B cell (primary cell): ENCODE measurements around the gene DPEP2. TPM values are rescaled to one million over a fixed set of nuclear protein-coding genes. Genes with fewer than 3 reads are reported as not detected.

ENCODE experiments used
- ATAC-seq: fragments of 200-7000 bp; cut with Tn5 transposase; one replicate; pipeline ENCODE4 v1.10.0; 2021; ENCODE audit warnings: low read depth, mild to moderate bottlenecking, moderate number of reproducible peaks, moderate library complexity
- CTCF ChIA-PET: fragments of 350-600 bp; sonication (Branson Sonifier 250); formaldehyde crosslinking; loops from one replicate; lab custom pipeline; 2021; ENCODE audit warnings: antibody characterized with exemption, inconsistent platforms; lab: Charles Lee
- POLR2A ChIA-PET: fragments of 350-600 bp; sonication (Branson Sonifier 250); formaldehyde crosslinking; loops from one replicate; lab custom pipeline; 2021; ENCODE audit warnings: antibody characterized with exemption; lab: Charles Lee
- DNase-seq: peaks from one replicate; pipeline ENCODE4 v3.0.0; 2013
- H2AFZ ChIP-seq: 2 replicates; pipeline ENCODE4 v1.6.1; 2012; ENCODE audit warnings: mild to moderate bottlenecking, low read depth, low read length; ENCODE audit not compliant: insufficient read depth, poor library complexity, severe bottlenecking
- H3K27ac ChIP-seq, 2 donors: 1 replicate in 1 of 2; 2 replicates in 1 of 2; pipeline ENCODE4 v1.5.1; 2012 to 2013; ENCODE audit warnings: low read length in 2 of 2, mild to moderate bottlenecking in 2 of 2, moderate library complexity in 1 of 2
- H3K27me3 ChIP-seq, 4 experiments: fragments of 200-600 bp in 1 of 4; sonication (generic) in 1 of 4; replicated peaks in 1 of 4; 1 replicate in 2 of 4; 2 replicates in 2 of 4; pipeline versions ENCODE4 v1.6.1 to v1.7.0; 2013 to 2016; ENCODE audit warnings: low read length in 3 of 4, mild to moderate bottlenecking in 2 of 4, mixed read lengths in 1 of 4, moderate library complexity in 1 of 4; ENCODE audit not compliant: insufficient read depth in 4 of 4, control insufficient read depth in 3 of 4; ENCODE audit errors: control extremely low read depth in 1 of 4
- H3K36me3 ChIP-seq, 2 experiments: replicated peaks in 1 of 2; 1 replicate in 1 of 2; 2 replicates in 1 of 2; pipeline versions ENCODE4 v1.6.1 to v1.7.1; 2013; ENCODE audit warnings: low read length in 1 of 2; ENCODE audit not compliant: insufficient read depth in 2 of 2, control insufficient read depth in 1 of 2; ENCODE audit errors: control extremely low read depth in 1 of 2, extremely low read depth in 1 of 2
- H3K4me1 ChIP-seq, 2 donors: fragments of 200-600 bp in 1 of 2; sonication (generic) in 1 of 2; 1 replicate in 1 of 2; 2 replicates in 1 of 2; pipeline versions ENCODE4 v1.5.1 to v1.6.1; 2013 to 2017; ENCODE audit warnings: low read length in 2 of 2; ENCODE audit not compliant: control insufficient read depth in 2 of 2, insufficient read depth in 2 of 2
- H3K4me2 ChIP-seq: replicated peaks from 2 replicates; pipeline ENCODE3; 2012; ENCODE audit warnings: mild to moderate bottlenecking, low read depth, low read length; ENCODE audit not compliant: poor library complexity, severe bottlenecking
- H3K4me3 ChIP-seq, 5 experiments: fragments of 200-600 bp in 1 of 5; sonication (generic) in 1 of 5; 1 replicate in 3 of 5; 2 replicates in 2 of 5; pipeline versions ENCODE4 v1.5.1 to v1.7.0; 2011 to 2016; ENCODE audit warnings: low read length in 4 of 5, mild to moderate bottlenecking in 4 of 5, low read depth in 2 of 5, control low read depth in 1 of 5, moderate library complexity in 1 of 5; ENCODE audit not compliant: insufficient read depth in 1 of 5; ENCODE audit errors: control extremely low read depth in 1 of 5, extremely low read depth in 1 of 5
- H3K79me2 ChIP-seq: fragments of 200-600 bp; sonication (generic); one replicate; pipeline ENCODE4 v1.6.0; 2016; ENCODE audit warnings: low read length; ENCODE audit not compliant: control insufficient read depth, insufficient read depth
- H3K9ac ChIP-seq: fragments of 200-600 bp; sonication (generic); 2 replicates; pipeline ENCODE4 v1.6.1; 2017; ENCODE audit warnings: mild to moderate bottlenecking, low read length, moderate library complexity
- H3K9me3 ChIP-seq, 3 donors: one replicate each; pipeline versions ENCODE4 v1.6.1 to v1.7.1; 2013; ENCODE audit warnings: low read length in 2 of 3; ENCODE audit not compliant: control insufficient read depth in 2 of 3, insufficient read depth in 1 of 3; ENCODE audit errors: control extremely low read depth in 1 of 3
- H4K20me1 ChIP-seq: 2 replicates; pipeline ENCODE4 v1.6.0; 2012; ENCODE audit warnings: mild to moderate bottlenecking, low read length; ENCODE audit not compliant: insufficient read depth, control insufficient read depth, poor library complexity, severe bottlenecking
- H3K27ac Mint-ChIP-seq: one replicate; pipeline ENCODE4 v1.8.0; 2021; ENCODE audit warnings: mixed read lengths
- H3K27me3 Mint-ChIP-seq: one replicate; pipeline ENCODE4 v1.8.0; 2021; ENCODE audit warnings: mixed read lengths
- H3K4me1 Mint-ChIP-seq: one replicate; pipeline ENCODE4 v1.8.0; 2021; ENCODE audit warnings: mixed read lengths
- H3K4me3 Mint-ChIP-seq: one replicate; pipeline ENCODE4 v1.8.0; 2021; ENCODE audit warnings: mixed read lengths
- H3K9me3 Mint-ChIP-seq: one replicate; pipeline ENCODE4 v1.8.0; 2022; ENCODE audit warnings: mixed read lengths; ENCODE audit not compliant: insufficient read depth
- CTCF ChIP-seq: fragments of 200-600 bp; IDR thresholded peaks from one replicate; pipeline ENCODE4 v1.8.0; 2022; ENCODE audit warnings: antibody characterized with exemption, mild to moderate bottlenecking
- EZH2 ChIP-seq: IDR thresholded peaks from 2 replicates; pipeline ENCODE4 v1.6.1; 2012; ENCODE audit warnings: borderline replicate concordance, low read depth, mild to moderate bottlenecking, moderate library complexity, low read length; ENCODE audit not compliant: insufficient read depth, poor library complexity, severe bottlenecking
- WGBS: methylation state at CpG from one replicate; pipeline ENCODE4 v1.1.5; 2013; ENCODE audit warnings: missing lambda C conversion rate; ENCODE audit not compliant: insufficient coverage; 5-methylcytosine and 5-hydroxymethylcytosine counted together
- intact Hi-C: fragments of 100-400 bp; cut with micrococcal nuclease; formaldehyde crosslinking; loops from one replicate; pipeline ENCODE4 v1.10.0; 2022
- polyA plus RNA-seq: library from polyadenylated mRNA; depleted of rRNA; stranded (reverse); fragments of >200 nt; gene quantifications from 2 replicates; pipeline ENCODE4 v1.2.3, GENCODE V29; 2012
- total RNA-seq, 2 donors: library from RNA; stranded (reverse); fragments of 120-200 nt in 1 of 2; gene quantifications; 1 replicate in 1 of 2; 2 replicates in 1 of 2; pipeline versions ENCODE4 v1.2.3 to v1.2.4, GENCODE V29; 2013 to 2022

Gene DPEP2
- total and polyA plus RNA-seq, 2 donors (not counting 1 experiment from before 2014, with no cell fraction given) = 123 to 150 TPM

- DNase-seq (no peak), ATAC-seq (no peak)
- no peaks in the 10 kb centered on the region for H3K27me3 Mint-ChIP-seq
- 94% methylated on average over 2 of the region's 2 CpGs for WGBS
- no peaks in the 10 kb centered on the region for H3K9me3 Mint-ChIP-seq
- Histone ChIP-seq H3K4me1 (peaks cover 10 to 12% of the 10 kb centered on the region in 2 donors), H3K79me2 (peaks cover 32% of the 10 kb centered on the region), H4K20me1 (peaks cover 8% of the 10 kb centered on the region), H3K27ac (no peak overlapping the region), H3K4me3 (no peak overlapping the region), H2AFZ (no peak overlapping the region), H3K4me2 (no peak overlapping the region), H3K27me3 (no peaks in the 10 kb centered on the region), H3K9me3 (no peaks in the 10 kb centered on the region), H3K9ac (no peak overlapping the region), H3K36me3 (peaks cover 0 to 27% of the 10 kb centered on the region in 2 experiments)
- no peak overlapping the region for H3K27ac Mint-ChIP-seq
- ChIA-PET POLR2A (interaction anchor here (1.2 kb wide), 1 partner anchor 23 kb away, joined by 4 read pairs; no protein-coding TSS in a partner anchor), CTCF (interaction anchor here (0.5 kb wide), 1 partner anchor 1278 kb away, joined by 3 read pairs; no protein-coding TSS in a partner anchor)
- intact Hi-C loops = loop anchor here (10.0 kb wide), 1 partner anchor 262 kb away; no protein-coding TSS in a partner anchor
- peaks cover 13% of the 10 kb centered on the region for H3K4me1 Mint-ChIP-seq
- TF ChIP-seq CTCF = no peak
- TF ChIP-seq EZH2 = no peak
- no peak overlapping the region for H3K4me3 Mint-ChIP-seq
These were observed 36.0 kb downstream of the DPEP2 start for GRCh38 chr16:67963292-67963661.

- POLR2A ChIA-PET = no interaction called here
- WGBS = 98% methylated on average over 4 of the region's 8 CpGs
- Mint-ChIP-seq H3K4me3 (no peak overlapping the region), H3K9me3 (no peaks in the 10 kb centered on the region), H3K27ac (no peak overlapping the region), H3K4me1 (peaks cover 6% of the 10 kb centered on the region), H3K27me3 (no peaks in the 10 kb centered on the region)
- CTCF ChIA-PET = interaction anchor here (1.3 to 2.5 kb wide), 2 partner anchors 20 to 286 kb away, joined by 3 to 5 read pairs; no protein-coding TSS in a partner anchor
- Histone ChIP-seq H3K79me2 (peaks cover 25% of the 10 kb centered on the region), H3K27me3 (no peaks in the 10 kb centered on the region), H3K27ac (no peak overlapping the region), H3K4me3 (no peak overlapping the region), H3K9ac (no peak overlapping the region), H3K36me3 (peaks cover 0 to 27% of the 10 kb centered on the region in 2 experiments), H3K9me3 (no peaks in the 10 kb centered on the region), H3K4me1 (peaks cover 3 to 5% of the 10 kb centered on the region in 2 donors), H3K4me2 (no peak overlapping the region), H2AFZ (no peak overlapping the region), H4K20me1 (peaks cover 7% of the 10 kb centered on the region)
- DNase-seq (no peak), ATAC-seq (no peak)
- intact Hi-C loops = loop anchor here (10.0 kb wide), 1 partner anchor 263 kb away; no protein-coding TSS in a partner anchor
- no peak for TF ChIP-seq CTCF
- TF ChIP-seq EZH2 = no peak
These were observed 37.1 kb downstream of the DPEP2 start for GRCh38 chr16:67962135-67962534.
